Gastrocnemius medialis (tissue), 4 donors: ENCODE results near the gene EDNRB.

ENCODE experiments used
- CTCF ChIP-seq, 5 experiments: fragments of 450-650 bp in 3 of 5; fragments of 200-600 bp in 2 of 5; sonication (generic) in 2 of 5; IDR thresholded peaks in 4 of 5; conservative IDR thresholded peaks in 1 of 5; 1 replicate in 4 of 5; 2 replicates in 1 of 5; pipeline ENCODE4 v1.5.1; 2016 to 2019; ENCODE audit warnings: antibody characterized with exemption in 5 of 5, mild to moderate bottlenecking in 3 of 5, moderate library complexity in 3 of 5
- POLR2A ChIP-seq, 2 donors: fragments of 450-650 bp; IDR thresholded peaks; one replicate each; pipeline ENCODE4 v1.6.1; 2017; ENCODE audit warnings: antibody characterized with exemption in 2 of 2, mild to moderate bottlenecking in 2 of 2, moderate library complexity in 2 of 2

- TF ChIP-seq CTCF (IDR thresholded peaks at IDR 0.05 in 4 of 5, conservative IDR thresholded peaks at IDR 0.05 in 1 of 5): no peak
- no peak for TF ChIP-seq POLR2A (IDR thresholded peaks at IDR 0.05)
Observed at GRCh38 chr13:77907666-77908341, 10.8 kb downstream of the EDNRB start.
